ENCODE measurements around the gene GPATCH2.

DNA sequence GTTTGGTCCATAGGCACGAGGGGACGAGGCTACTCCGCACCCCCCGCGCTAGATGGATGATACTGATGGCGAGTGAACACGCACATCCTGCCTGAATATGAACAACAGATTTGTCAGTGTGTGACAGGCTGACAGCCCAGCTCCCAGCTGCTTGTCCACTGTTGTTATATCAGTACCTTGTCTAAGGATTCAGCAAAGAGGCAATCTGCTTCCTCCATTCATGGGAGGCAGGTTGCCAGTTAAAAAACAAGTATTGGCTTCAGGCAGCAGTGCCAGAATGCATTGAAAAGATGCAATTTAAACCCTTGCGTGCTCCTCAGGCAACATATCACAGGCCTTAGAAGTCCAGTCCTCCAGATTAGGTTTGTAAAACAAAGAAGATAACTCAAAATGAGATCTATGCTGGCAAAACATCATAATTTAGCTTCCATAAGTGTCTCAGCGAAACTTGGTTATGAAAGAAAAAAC, 223.3 kb downstream of the GPATCH2 start:
- TF ChIP-seq, protein P1, sequence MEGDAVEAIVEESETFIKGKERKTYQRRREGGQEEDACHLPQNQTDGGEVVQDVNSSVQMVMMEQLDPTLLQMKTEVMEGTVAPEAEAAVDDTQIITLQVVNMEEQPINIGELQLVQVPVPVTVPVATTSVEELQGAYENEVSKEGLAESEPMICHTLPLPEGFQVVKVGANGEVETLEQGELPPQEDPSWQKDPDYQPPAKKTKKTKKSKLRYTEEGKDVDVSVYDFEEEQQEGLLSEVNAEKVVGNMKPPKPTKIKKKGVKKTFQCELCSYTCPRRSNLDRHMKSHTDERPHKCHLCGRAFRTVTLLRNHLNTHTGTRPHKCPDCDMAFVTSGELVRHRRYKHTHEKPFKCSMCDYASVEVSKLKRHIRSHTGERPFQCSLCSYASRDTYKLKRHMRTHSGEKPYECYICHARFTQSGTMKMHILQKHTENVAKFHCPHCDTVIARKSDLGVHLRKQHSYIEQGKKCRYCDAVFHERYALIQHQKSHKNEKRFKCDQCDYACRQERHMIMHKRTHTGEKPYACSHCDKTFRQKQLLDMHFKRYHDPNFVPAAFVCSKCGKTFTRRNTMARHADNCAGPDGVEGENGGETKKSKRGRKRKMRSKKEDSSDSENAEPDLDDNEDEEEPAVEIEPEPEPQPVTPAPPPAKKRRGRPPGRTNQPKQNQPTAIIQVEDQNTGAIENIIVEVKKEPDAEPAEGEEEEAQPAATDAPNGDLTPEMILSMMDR (IDR thresholded peaks at IDR 0.05): no peak
- no peak for TF ChIP-seq ZFX (IDR thresholded peaks at IDR 0.05; ENCODE audit: borderline replicate concordance)

Measured in 22Rv1 (cell line).